Liver (tissue), 3 donors: ENCODE measurements around the gene MARK3.

Source experiments
- ATF3 ChIP-seq: IDR thresholded peaks from 2 replicates; pipeline ENCODE4 v1.6.1; 2016; ENCODE audit warnings: antibody characterized with exemption
- CTCF ChIP-seq: fragments of 150-350 bp; IDR thresholded peaks from 2 replicates; pipeline ENCODE4 v1.5.1; 2017; ENCODE audit warnings: improper control_type of control experiment, low read depth, low read length; ENCODE audit not compliant: missing input control
- EGR1 ChIP-seq, 2 donors: IDR thresholded peaks; 2 replicates each; pipeline ENCODE4 v1.6.1; 2016 to 2018; ENCODE audit warnings: antibody characterized with exemption in 2 of 2, low read depth in 2 of 2
- FOXA1 ChIP-seq: IDR thresholded peaks from 2 replicates; pipeline ENCODE4 v1.6.1; 2016; ENCODE audit warnings: antibody characterized with exemption
- GABPA ChIP-seq, 2 donors: IDR thresholded peaks in 1 of 2; conservative IDR thresholded peaks in 1 of 2; 2 replicates each; pipeline ENCODE4 v1.6.1; 2016; ENCODE audit warnings: antibody characterized with exemption in 2 of 2, mild to moderate bottlenecking in 1 of 2, moderate library complexity in 1 of 2
- HNF4A ChIP-seq, 2 donors: conservative IDR thresholded peaks; 2 replicates each; pipeline ENCODE4 v1.6.1; 2016; ENCODE audit warnings: antibody characterized with exemption in 2 of 2, mild to moderate bottlenecking in 2 of 2
- HNF4G ChIP-seq: IDR thresholded peaks from 2 replicates; pipeline ENCODE4 v1.6.1; 2016; ENCODE audit warnings: antibody characterized with exemption
- RAD21 ChIP-seq, 2 donors: IDR thresholded peaks; 2 replicates each; pipeline ENCODE4 v1.6.1; 2016; ENCODE audit warnings: antibody characterized with exemption in 2 of 2, mild to moderate bottlenecking in 2 of 2
- REST ChIP-seq: IDR thresholded peaks from 2 replicates; pipeline ENCODE4 v1.6.1; 2016; ENCODE audit warnings: antibody characterized with exemption, mild to moderate bottlenecking
- SP1 ChIP-seq: IDR thresholded peaks from 2 replicates; pipeline ENCODE4 v1.6.1; 2018; ENCODE audit warnings: antibody characterized with exemption, mild to moderate bottlenecking
- TAF1 ChIP-seq: conservative IDR thresholded peaks from 2 replicates; pipeline ENCODE4 v1.6.1; 2016; ENCODE audit warnings: antibody characterized with exemption, mild to moderate bottlenecking
- YY1 ChIP-seq: IDR thresholded peaks from 2 replicates; pipeline ENCODE4 v1.6.1; 2016; ENCODE audit warnings: antibody characterized with exemption, mild to moderate bottlenecking
- ZBTB33 ChIP-seq: IDR thresholded peaks from 2 replicates; pipeline ENCODE4 v1.6.1; 2016; ENCODE audit warnings: antibody characterized with exemption
- donor health status: healthy.
- donor health status: healthy.

DNA sequence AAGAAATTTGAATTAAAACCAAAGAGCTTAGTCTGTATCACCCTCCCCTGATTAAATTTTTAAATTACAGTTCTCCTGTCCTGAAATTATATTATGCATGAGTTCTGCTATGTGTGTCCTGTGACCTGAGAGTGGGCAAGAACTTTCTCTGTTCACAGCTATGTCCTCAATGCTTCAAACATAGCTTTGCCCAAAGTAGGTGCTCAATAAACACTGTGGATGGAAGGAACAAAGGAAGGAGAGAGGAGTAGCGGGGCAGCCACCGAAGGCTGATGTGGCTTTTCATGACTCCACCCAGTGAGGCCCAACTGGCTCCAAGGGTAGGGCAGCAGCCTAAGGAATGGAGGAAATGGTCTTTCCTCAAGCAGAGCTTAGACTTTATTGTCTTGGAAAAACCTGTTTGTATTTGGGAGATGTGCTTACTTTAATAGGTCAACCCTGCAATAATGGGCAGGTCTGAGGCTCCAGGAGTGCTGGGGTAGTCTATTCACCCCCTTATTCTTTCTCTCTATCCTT lies 7.6 kb upstream of the MARK3 start:
- TF ChIP-seq SP1 (no peak), CTCF (no peak), ATF3 (no peak), RAD21 (IDR thresholded peaks at IDR 0.05) (no peak), REST (no peak), HNF4G (no peak), TAF1 (no peak), YY1 (no peak), ZBTB33 (no peak), GABPA (IDR thresholded peaks at IDR 0.05 in 1 of 2, conservative IDR thresholded peaks at IDR 0.05 in 1 of 2) (no peak), EGR1 (IDR thresholded peaks at IDR 0.05; ENCODE audit: low read depth in 2 of 2) (no peak), HNF4A (conservative IDR thresholded peaks at IDR 0.05) (no peak), FOXA1 (no peak)
